Gastroesophageal sphincter (tissue), 3 donors: Measurements from ENCODE around the gene ARNT2.

Source experiments
- CTCF ChIP-seq, 4 experiments: fragments of 200-600 bp in 2 of 4; fragments of 450-650 bp in 2 of 4; sonication (generic) in 1 of 4; IDR thresholded peaks; one replicate each; pipeline ENCODE4 v1.5.1; 2017 to 2019; ENCODE audit warnings: antibody characterized with exemption in 4 of 4, mild to moderate bottlenecking in 2 of 4, moderate library complexity in 2 of 4
- EP300 ChIP-seq: sonication (generic); formaldehyde crosslinking; IDR thresholded peaks from one replicate; pipeline ENCODE4 v1.6.1; 2017; ENCODE audit warnings: antibody characterized with exemption, mild to moderate bottlenecking
- POLR2AphosphoS5 ChIP-seq: sonication (generic); formaldehyde crosslinking; IDR thresholded peaks from one replicate; pipeline ENCODE4 v1.6.1; 2017; ENCODE audit warnings: antibody characterized with exemption

GRCh38 chr15:80367661-80368060 lies 36.5 kb upstream of the ARNT2 start:
- no peak for TF ChIP-seq EP300
- no peak for TF ChIP-seq CTCF (IDR thresholded peaks at IDR 0.05)
- no peak for TF ChIP-seq POLR2AphosphoS5
